Thymus (tissue), 11 donors: ENCODE measurements around the gene DGAT2. TPM values are rescaled to one million over a fixed set of nuclear protein-coding genes. Genes with fewer than 3 reads are reported as not detected.

Source experiments
- DNase-seq, 9 donors: peaks; one replicate each; pipeline ENCODE4 v3.0.0-alpha.2; 2013; ENCODE audit warnings: low spot score in 9 of 9, low read depth in 6 of 9, missing footprints in 1 of 9
- H3K27ac ChIP-seq, 2 donors: one replicate each; pipeline ENCODE4 v1.5.1; 2013; ENCODE audit warnings: control low read depth in 1 of 2, low read depth in 1 of 2, low read length in 1 of 2, mild to moderate bottlenecking in 1 of 2, moderate library complexity in 1 of 2
- H3K27me3 ChIP-seq, 2 donors: one replicate each; pipeline ENCODE4 v1.5.1; 2013; ENCODE audit warnings: low read length in 1 of 2; ENCODE audit not compliant: control insufficient read depth in 2 of 2, insufficient read depth in 1 of 2
- H3K36me3 ChIP-seq, 2 donors: one replicate each; pipeline ENCODE4 v1.5.1; 2013; ENCODE audit warnings: low read length in 1 of 2, mild to moderate bottlenecking in 1 of 2, moderate library complexity in 1 of 2; ENCODE audit not compliant: control insufficient read depth in 2 of 2, insufficient read depth in 2 of 2
- H3K4me1 ChIP-seq, 2 donors: one replicate each; pipeline ENCODE4 v1.5.1; 2013; ENCODE audit warnings: low read length in 2 of 2; ENCODE audit not compliant: control insufficient read depth in 2 of 2, insufficient read depth in 2 of 2
- H3K4me3 ChIP-seq, 2 donors: one replicate each; pipeline ENCODE4 v1.5.1; 2013; ENCODE audit warnings: low read length in 2 of 2, control low read depth in 1 of 2, mild to moderate bottlenecking in 1 of 2
- H3K9me3 ChIP-seq, 2 donors: one replicate each; pipeline ENCODE4 v1.5.1; 2013; ENCODE audit warnings: low read length in 1 of 2, mild to moderate bottlenecking in 1 of 2; ENCODE audit not compliant: control insufficient read depth in 2 of 2, insufficient read depth in 1 of 2
- WGBS: extraction: QIAGEN DNeasy Blood & Tissue Kit; methylation state at CpG from one replicate; pipeline ENCODE4 v1.1.7; 2013; 5-methylcytosine and 5-hydroxymethylcytosine counted together
- polyA plus RNA-seq: library from polyadenylated mRNA; stranded (reverse); fragments of 200-250 nt; gene quantifications from one replicate; pipeline ENCODE4 v1.2.3, GENCODE V29; 2013
- total RNA-seq: library from RNA; stranded (reverse); fragments of 120-200 nt; gene quantifications from one replicate; pipeline ENCODE4 v1.2.4, GENCODE V29; 2013
- donor health status: healthy.

The DGAT2 gene
- total and polyA plus RNA-seq, 2 donors: 5.3 to 8.5 TPM

DNA sequence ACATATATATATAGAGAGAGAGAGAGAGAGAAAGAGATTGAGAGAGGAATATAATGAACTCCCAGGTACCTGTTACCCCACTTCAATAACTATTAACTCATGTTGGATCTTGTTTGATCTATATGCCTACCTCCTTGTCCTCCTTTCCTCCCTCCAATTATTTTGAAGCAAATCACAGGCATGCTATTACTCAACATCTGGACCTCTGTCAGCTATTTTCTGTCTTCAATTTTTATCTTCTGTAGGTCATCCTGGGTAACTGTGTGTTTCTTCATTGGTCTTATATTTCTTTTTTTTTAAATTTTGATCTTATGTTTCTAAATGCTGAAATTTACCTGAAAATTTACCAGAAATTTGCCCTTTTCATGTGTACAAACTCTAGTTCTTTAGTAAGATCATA lies 71.3 kb downstream of the DGAT2 start:
- no peak for DNase-seq
- Histone ChIP-seq H3K9me3 (no peaks in the 10 kb centered on the region), H3K27ac (no peak overlapping the region), H3K4me1 (no peaks in the 10 kb centered on the region), H3K36me3 (no peaks in the 10 kb centered on the region), H3K27me3 (no peaks in the 10 kb centered on the region), H3K4me3 (no peak overlapping the region)

DNA sequence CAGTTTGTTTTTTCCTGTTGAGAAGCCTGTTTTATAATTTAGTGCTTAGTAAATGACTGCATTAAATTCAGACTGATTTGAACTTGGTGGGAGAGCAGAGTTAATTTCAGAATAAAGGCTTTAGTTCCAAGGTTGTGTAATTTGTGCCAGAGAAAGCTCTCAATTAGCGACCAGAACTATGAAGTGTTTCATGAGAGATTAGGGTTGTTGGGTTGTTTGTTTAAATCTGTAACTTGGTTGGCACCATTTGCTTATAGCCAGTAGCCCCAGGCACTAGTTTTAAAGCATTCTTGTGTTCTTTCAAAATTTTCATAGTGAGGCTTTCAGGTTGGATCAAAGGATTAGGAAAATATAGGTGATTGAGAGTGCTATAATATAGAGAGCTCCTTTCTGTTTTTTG lies 71.9 kb downstream of the DGAT2 start:
- Histone ChIP-seq H3K4me3 (no peak overlapping the region), H3K4me1 (no peaks in the 10 kb centered on the region), H3K27ac (no peak overlapping the region), H3K27me3 (no peaks in the 10 kb centered on the region), H3K36me3 (no peaks in the 10 kb centered on the region), H3K9me3 (no peaks in the 10 kb centered on the region)
- WGBS: 97% methylated on average over 1 of the region's 1 CpG
- no peak for DNase-seq

DNA sequence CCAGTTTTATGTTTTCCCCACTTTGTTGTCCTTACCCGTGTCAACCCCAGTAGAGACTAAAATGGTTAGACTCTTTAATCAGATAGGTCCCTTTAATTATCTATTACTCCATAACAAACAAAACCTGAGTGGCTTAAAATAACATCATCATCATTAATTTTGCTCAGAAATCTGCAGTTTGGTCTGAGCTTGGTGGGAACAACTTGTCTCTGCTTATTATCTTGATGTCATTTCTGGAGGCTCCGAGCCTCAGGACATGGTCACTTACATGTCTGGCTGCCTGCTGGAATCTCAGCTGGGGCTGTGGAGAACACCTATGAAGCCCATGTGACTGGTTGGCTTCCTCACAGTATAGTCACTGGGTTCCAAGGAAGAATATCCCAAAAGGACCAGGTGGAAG lies 73.2 kb downstream of the DGAT2 start:
- DNase-seq: no peak
- no peak overlapping the region for H3K27ac ChIP-seq
- no peaks in the 10 kb centered on the region for H3K36me3 ChIP-seq
- no peaks in the 10 kb centered on the region for H3K9me3 ChIP-seq
- H3K27me3 ChIP-seq: no peaks in the 10 kb centered on the region
- WGBS: over 99% methylated on average over 2 of the region's 2 CpGs
- no peak overlapping the region for H3K4me3 ChIP-seq
- no peaks in the 10 kb centered on the region for H3K4me1 ChIP-seq

DNA sequence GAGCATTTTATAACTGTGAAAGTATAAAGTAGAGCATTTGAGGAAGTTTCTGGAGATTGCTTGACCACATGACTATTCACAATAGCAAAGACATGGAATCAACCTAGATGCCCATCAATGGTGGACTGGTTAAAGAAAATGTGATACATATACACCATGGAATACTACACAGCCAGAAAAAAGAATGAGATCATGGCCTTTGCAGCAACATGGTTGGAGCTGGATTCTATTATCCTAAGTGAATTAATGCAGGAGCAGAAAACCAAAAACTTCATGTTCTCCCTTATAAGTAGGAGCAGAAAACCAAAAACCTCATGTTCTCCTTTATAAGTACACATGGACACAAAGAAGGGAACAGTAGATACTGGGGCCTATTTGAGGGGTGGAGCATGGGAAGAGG lies 76.7 kb downstream of the DGAT2 start:
- DNase-seq: no peak
- no peaks in the 10 kb centered on the region for H3K4me1 ChIP-seq
- H3K9me3 ChIP-seq: no peaks in the 10 kb centered on the region
- no peak overlapping the region for H3K27ac ChIP-seq
- no peak overlapping the region for H3K4me3 ChIP-seq
- H3K27me3 ChIP-seq: no peaks in the 10 kb centered on the region
- no peaks in the 10 kb centered on the region for H3K36me3 ChIP-seq

DNA sequence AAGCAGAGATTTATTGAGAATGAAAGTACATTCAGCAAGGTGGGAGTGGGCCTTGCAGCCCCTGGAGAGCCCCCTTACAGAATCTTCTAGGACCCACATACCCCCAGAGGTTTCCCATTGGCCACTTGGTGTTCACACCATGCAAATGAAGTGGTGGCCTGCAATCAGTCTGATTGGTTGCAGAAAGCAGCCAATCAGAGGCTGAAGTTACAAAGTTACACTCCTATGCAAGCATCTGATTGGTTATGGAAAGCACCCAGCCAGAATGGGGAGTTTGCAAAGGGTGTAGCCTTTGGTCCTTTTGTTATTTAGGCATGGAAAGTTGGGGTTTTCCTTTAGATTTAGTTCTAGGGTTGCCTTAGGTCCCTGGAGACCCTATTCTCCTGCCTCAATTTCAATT lies 81.3 kb downstream of the DGAT2 start:
- H3K4me3 ChIP-seq: no peak overlapping the region
- no peak for DNase-seq
- H3K27ac ChIP-seq: no peak overlapping the region
- H3K4me1 ChIP-seq: no peaks in the 10 kb centered on the region
- peaks cover 0 to 3% of the 10 kb centered on the region in 2 donors for H3K36me3 ChIP-seq
- no peaks in the 10 kb centered on the region for H3K27me3 ChIP-seq
- H3K9me3 ChIP-seq: no peaks in the 10 kb centered on the region

DNA sequence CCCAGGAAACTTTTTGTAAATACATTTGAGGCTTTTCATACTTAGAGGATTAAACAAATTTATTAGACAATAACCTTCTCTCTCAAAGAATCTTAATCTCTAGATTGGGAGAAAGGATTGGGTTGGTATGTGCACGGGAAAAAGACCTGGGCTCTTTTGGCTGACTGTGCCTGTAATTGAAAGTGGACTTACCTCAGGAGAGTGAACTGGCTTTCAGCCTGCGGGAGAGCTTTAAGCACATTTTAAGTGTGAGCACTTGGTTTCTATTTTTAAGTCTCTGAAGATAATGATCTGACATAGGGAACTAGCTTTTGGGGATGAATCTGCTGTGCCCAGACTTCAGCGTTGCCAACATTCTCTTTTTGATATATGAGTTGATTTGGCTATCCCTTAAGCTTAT lies 82.2 kb downstream of the DGAT2 start:
- Histone ChIP-seq H3K27ac (no peak overlapping the region), H3K9me3 (no peaks in the 10 kb centered on the region), H3K27me3 (no peaks in the 10 kb centered on the region), H3K4me1 (no peaks in the 10 kb centered on the region), H3K36me3 (peaks cover 0 to 3% of the 10 kb centered on the region in 2 donors), H3K4me3 (no peak overlapping the region)
- no peak for DNase-seq
- 8% methylated on average over 3 of the region's 3 CpGs for WGBS

Other genes with a start within 250 kb of the DGAT2 start
- 3.1 TPM for gene GDPD5, start 242.8 kb upstream of the DGAT2 start, total RNA-seq
- gene GDPD5, start 242.8 kb upstream of the DGAT2 start, polyA plus RNA-seq: 25.3 TPM
- 44.4 TPM for gene SERPINH1, start 206.5 kb upstream of the DGAT2 start, total RNA-seq
- gene SERPINH1, start 206.5 kb upstream of the DGAT2 start, polyA plus RNA-seq: 41.0 TPM
- 1.3 TPM for gene MAP6, start 99.7 kb upstream of the DGAT2 start, total RNA-seq
- 1.3 TPM for gene MAP6, start 99.7 kb upstream of the DGAT2 start, polyA plus RNA-seq
- gene MOGAT2, start 50.9 kb upstream of the DGAT2 start, total RNA-seq: 0.14 TPM
- gene MOGAT2, start 50.9 kb upstream of the DGAT2 start, polyA plus RNA-seq: 0.27 TPM
- 20.0 TPM for gene UVRAG, start 46.4 kb downstream of the DGAT2 start, total RNA-seq
- 21.8 TPM for gene UVRAG, start 46.4 kb downstream of the DGAT2 start, polyA plus RNA-seq